H1 (cell line): ENCODE data around the gene CEP135. TPM values are rescaled to one million over a fixed set of nuclear protein-coding genes. Genes with fewer than 3 reads are reported as not detected.

Source experiments
- CTCF ChIA-PET: fragments of 300-600 bp; sonication (Branson Sonifier 250); formaldehyde crosslinking; loops from one replicate; lab custom pipeline; 2021; ENCODE audit not compliant: partially characterized antibody; lab: Charles Lee
- POLR2A ChIA-PET: fragments of 300-600 bp; sonication (Branson Sonifier 250); formaldehyde crosslinking; loops from one replicate; lab custom pipeline; 2021; ENCODE audit warnings: inconsistent platforms; ENCODE audit not compliant: partially characterized antibody; lab: Charles Lee
- DNase-seq, 2 experiments: peaks; one replicate each; pipeline versions ENCODE4 v3.0.0 to v3.0.0-alpha.2; 2010 to 2022; ENCODE audit warnings: low spot score in 2 of 2, low read depth in 1 of 2, mixed read lengths in 1 of 2
- FAIRE-seq: peaks from 2 replicates; lab custom pipeline; 2011; peaks lifted over from hg19 to GRCh38; lab: Jason Lieb, UNC
- H2AFZ ChIP-seq: 2 replicates; pipeline ENCODE4 v1.8.1; 2012; ENCODE audit warnings: low read length, inconsistent platforms
- H2AK5ac ChIP-seq: 2 replicates; pipeline ENCODE4 v1.6.1; 2013; ENCODE audit warnings: low read depth, low read length
- H2BK120ac ChIP-seq: replicated peaks from 2 replicates; pipeline ENCODE3; 2013; ENCODE audit warnings: low read depth, low read length, inconsistent platforms
- H2BK12ac ChIP-seq: 2 replicates; pipeline ENCODE4 v1.6.1; 2013; ENCODE audit warnings: low read depth, low read length
- H2BK15ac ChIP-seq: 2 replicates; pipeline ENCODE4 v1.6.1; 2013; ENCODE audit warnings: low read length
- H2BK20ac ChIP-seq: 2 replicates; pipeline ENCODE4 v1.6.1; 2013; ENCODE audit warnings: low read length
- H2BK5ac ChIP-seq: 2 replicates; pipeline ENCODE4 v1.6.1; 2013; ENCODE audit warnings: low read depth, low read length
- H3K14ac ChIP-seq: 2 replicates; pipeline ENCODE4 v1.6.1; 2013; ENCODE audit warnings: inconsistent platforms; ENCODE audit not compliant: insufficient read length
- H3K18ac ChIP-seq: 2 replicates; pipeline ENCODE4 v1.6.1; 2013; ENCODE audit warnings: low read length; ENCODE audit errors: extremely low read depth
- H3K23ac ChIP-seq: 2 replicates; pipeline ENCODE4 v1.6.1; 2013; ENCODE audit warnings: inconsistent platforms; ENCODE audit not compliant: insufficient read length
- H3K23me2 ChIP-seq: 2 replicates; pipeline ENCODE4 v1.6.1; 2013; ENCODE audit warnings: low read depth, low read length
- H3K27ac ChIP-seq: 2 replicates; pipeline ENCODE4 v1.6.1; 2011; ENCODE audit warnings: low read depth, low read length, inconsistent platforms
- H3K27me3 ChIP-seq, 4 experiments: replicated peaks in 1 of 4; 1 replicate in 1 of 4; 2 replicates in 3 of 4; pipeline versions ENCODE4 v1.6.1 to v1.8.1; 2011 to 2013; ENCODE audit warnings: low read length in 3 of 4, mild to moderate bottlenecking in 3 of 4, inconsistent platforms in 2 of 4, mixed read lengths in 2 of 4, moderate library complexity in 1 of 4; ENCODE audit not compliant: control insufficient read depth in 3 of 4, insufficient read depth in 3 of 4; ENCODE audit errors: extremely low read depth in 1 of 4
- H3K36me3 ChIP-seq, 4 experiments: 2 replicates each; pipeline versions ENCODE4 v1.6.1 to v1.8.1; 2011 to 2013; ENCODE audit warnings: mild to moderate bottlenecking in 4 of 4, low read length in 3 of 4, moderate library complexity in 2 of 4, control low read depth in 1 of 4, inconsistent platforms in 1 of 4; ENCODE audit not compliant: insufficient read depth in 4 of 4, control insufficient read depth in 2 of 4
- H3K4ac ChIP-seq: replicated peaks from 2 replicates; pipeline ENCODE3; 2013; ENCODE audit warnings: low read length, low read depth, mixed read lengths, inconsistent platforms; ENCODE audit not compliant: insufficient read length
- H3K4me1 ChIP-seq, 4 experiments: replicated peaks in 1 of 4; 1 replicate in 1 of 4; 2 replicates in 3 of 4; pipeline versions ENCODE4 v1.6.1 to v1.8.1; 2011 to 2013; ENCODE audit warnings: low read length in 3 of 4, inconsistent platforms in 2 of 4, mixed read lengths in 1 of 4; ENCODE audit not compliant: insufficient read depth in 4 of 4, control insufficient read depth in 3 of 4
- H3K4me2 ChIP-seq, 2 experiments: 2 replicates each; pipeline versions ENCODE4 v1.6.1 to v1.8.1; 2011 to 2013; ENCODE audit warnings: low read depth in 2 of 2, low read length in 2 of 2, control low read depth in 1 of 2, inconsistent platforms in 1 of 2, mild to moderate bottlenecking in 1 of 2; ENCODE audit not compliant: insufficient read depth in 1 of 2
- H3K4me3 ChIP-seq, 4 experiments: fragments of 200-600, 300-600 bp in 1 of 4; sonication (generic), shearing (Covaris generic), sonication (Bioruptor Twin) in 1 of 4; 2 replicates each; pipeline versions ENCODE4 v1.5.1 to v1.8.1; 2011 to 2016; ENCODE audit warnings: low read length in 4 of 4, low read depth in 3 of 4, control low read depth in 2 of 4, inconsistent platforms in 2 of 4, mild to moderate bottlenecking in 2 of 4, mixed read lengths in 1 of 4, moderate library complexity in 1 of 4; ENCODE audit not compliant: insufficient read depth in 2 of 4; ENCODE audit errors: extremely low read depth in 1 of 4
- H3K56ac ChIP-seq: replicated peaks from 2 replicates; pipeline ENCODE3; 2013; ENCODE audit warnings: low read depth, mild to moderate bottlenecking, mixed read lengths, low read length, inconsistent platforms; ENCODE audit not compliant: insufficient read length
- H3K79me1 ChIP-seq: 2 replicates; pipeline ENCODE4 v1.6.1; 2013; ENCODE audit warnings: low read depth, low read length, control low read depth
- H3K79me2 ChIP-seq, 2 experiments: 2 replicates each; pipeline versions ENCODE4 v1.6.1 to v1.8.1; 2012 to 2013; ENCODE audit warnings: low read length in 2 of 2, mild to moderate bottlenecking in 2 of 2, inconsistent platforms in 1 of 2; ENCODE audit not compliant: insufficient read depth in 2 of 2, control insufficient read depth in 1 of 2
- H3K9ac ChIP-seq, 4 experiments: replicated peaks in 1 of 4; 1 replicate in 1 of 4; 2 replicates in 3 of 4; pipeline versions ENCODE4 v1.6.1 to v1.8.1; 2011 to 2013; ENCODE audit warnings: low read depth in 3 of 4, low read length in 3 of 4, control low read depth in 2 of 4, mild to moderate bottlenecking in 2 of 4, moderate library complexity in 2 of 4, inconsistent platforms in 1 of 4; ENCODE audit errors: extremely low read depth in 1 of 4
- H3K9me3 ChIP-seq, 2 experiments: 2 replicates each; pipeline versions ENCODE4 v1.6.1 to v1.8.1; 2012 to 2013; ENCODE audit warnings: mild to moderate bottlenecking in 2 of 2, moderate library complexity in 2 of 2, control low read depth in 1 of 2, inconsistent platforms in 1 of 2, low read depth in 1 of 2, low read length in 1 of 2, mixed read lengths in 1 of 2; ENCODE audit not compliant: insufficient read depth in 2 of 2
- H4K20me1 ChIP-seq, 2 experiments: replicated peaks in 1 of 2; 2 replicates each; pipeline versions ENCODE3 to v1.8.1; 2011 to 2013; ENCODE audit warnings: inconsistent platforms in 2 of 2, low read length in 2 of 2, mild to moderate bottlenecking in 1 of 2; ENCODE audit not compliant: insufficient read depth in 2 of 2, control insufficient read depth in 1 of 2
- H4K5ac ChIP-seq: 2 replicates; pipeline ENCODE4 v1.6.1; 2013; ENCODE audit warnings: low read length, low read depth, mixed read lengths, inconsistent platforms; ENCODE audit not compliant: insufficient read length
- H4K8ac ChIP-seq: 2 replicates; pipeline ENCODE4 v1.8.0; 2013; ENCODE audit warnings: mild to moderate bottlenecking, moderate library complexity, low read length, inconsistent platforms; ENCODE audit not compliant: insufficient read depth; ENCODE audit errors: extremely low read depth
- H4K91ac ChIP-seq: replicated peaks from 2 replicates; pipeline ENCODE3; 2013; ENCODE audit warnings: low read length, mixed read lengths, inconsistent platforms; ENCODE audit not compliant: insufficient read length
- CREB1 ChIP-seq: IDR thresholded peaks from 2 replicates; pipeline ENCODE4 v1.6.1; 2012; ENCODE audit warnings: inconsistent platforms
- CTBP2 ChIP-seq: IDR thresholded peaks from 2 replicates; pipeline ENCODE4 v1.7.0; 2011; ENCODE audit warnings: borderline replicate concordance, mild to moderate bottlenecking, moderate library complexity, mixed read lengths, low read length; ENCODE audit not compliant: insufficient read depth, insufficient read length
- JUND ChIP-seq: IDR thresholded peaks from 2 replicates; pipeline ENCODE4 v1.6.1; 2011; ENCODE audit warnings: mild to moderate bottlenecking, improper control_type of control experiment, low read length
- PHF8 ChIP-seq: fragments of 200-600 bp; sonication (generic); conservative IDR thresholded peaks from 2 replicates; pipeline ENCODE4 v1.7.1; 2012; ENCODE audit warnings: low read depth, mild to moderate bottlenecking, inconsistent platforms, low read length, moderate library complexity
- POLR2A ChIP-seq, 2 experiments: IDR thresholded peaks; 1 replicate in 1 of 2; 2 replicates in 1 of 2; pipeline ENCODE4 v1.6.1; 2011; ENCODE audit warnings: low read depth in 2 of 2, low read length in 2 of 2, mild to moderate bottlenecking in 2 of 2; ENCODE audit errors: control extremely low read depth in 1 of 2
- POLR2AphosphoS5 ChIP-seq: IDR thresholded peaks from 2 replicates; pipeline ENCODE4 v1.6.1; 2011; ENCODE audit warnings: low read depth, low read length
- SIRT6 ChIP-seq: IDR thresholded peaks from one replicate; pipeline ENCODE4 v1.7.1; 2012; ENCODE audit warnings: low read length, inconsistent platforms
- WGBS, 2 experiments: shearing (Covaris generic) in 1 of 2; methylation state at CpG; one replicate each; pipeline versions ENCODE4 v1.1.6 to v1.1.7; 2013 to 2015; ENCODE audit warnings: low lambda C conversion rate in 2 of 2, mixed read lengths in 2 of 2, inconsistent platforms in 1 of 2, low coverage in 1 of 2, missing lambda C conversion rate in 1 of 2; ENCODE audit not compliant: insufficient replicate concordance in 2 of 2, insufficient coverage in 1 of 2, insufficient read length in 1 of 2; ENCODE audit errors: extremely low coverage in 1 of 2, missing lambda C conversion rate in 1 of 2; 5-methylcytosine and 5-hydroxymethylcytosine counted together
- polyA plus RNA-seq, 7 experiments: library from polyadenylated mRNA; depleted of rRNA in 3 of 7; stranded (reverse) in 5 of 7; unstranded in 2 of 7; fragments of >200 nt in 5 of 7; fragments of 200-250 nt in 2 of 7; gene quantifications; 1 replicate in 5 of 7; 2 replicates in 1 of 7; 4 replicates in 1 of 7; pipeline versions ENCODE4 v1.2.1 to v1.2.3, GENCODE V29; 2011 to 2013; ENCODE audit warnings: missing spikeins in 2 of 7, mixed read lengths in 2 of 7
- total RNA-seq: library from RNA; stranded (reverse); fragmentation: NEBNext Ultra II Directional; extraction: Animal tissue kit (Norgen Biotek cat#: 25700); gene quantifications from 2 replicates; pipeline ENCODE4 v1.2.1, GENCODE V29; 2021
- TF ChIP-seq, protein P1 (sequence below): IDR thresholded peaks from 2 replicates; pipeline ENCODE4 v1.6.1; 2012; ENCODE audit warnings: inconsistent platforms

CEP135 gene
- total and polyA plus RNA-seq, 2 of the 8 experiments (the other 6 are each of a cell fraction or from before 2014, with no cell fraction given) = 2.7 to 14.5 TPM

DNA sequence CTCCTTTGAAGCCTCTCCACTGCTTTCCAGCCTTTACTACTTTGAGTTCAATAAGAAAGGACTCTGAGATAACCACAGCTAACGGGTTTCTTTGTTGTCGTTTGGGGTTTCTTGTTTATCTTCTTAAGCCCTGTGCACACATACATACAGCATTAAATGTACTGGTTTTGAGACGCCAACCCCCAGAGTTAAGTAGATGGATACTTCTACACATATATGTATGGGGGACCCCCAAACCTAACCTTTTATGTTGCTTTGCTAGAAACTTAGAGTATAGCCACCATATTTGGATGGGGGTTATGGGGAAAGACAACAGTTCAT is 697 bp downstream of the CEP135 start:
- peak overlapping the region; percentile 38 for H2BK120ac ChIP-seq
- H2BK15ac ChIP-seq = no peak overlapping the region
- H3K14ac ChIP-seq = no peak overlapping the region
- WGBS, 2 experiments = 7% methylated on average over 3 of the region's 3 CpGs; no CpG with 5 or more reads in 1 of the 2 experiments
- POLR2A ChIA-PET = interaction anchor here (0.6 to 2.0 kb wide), 13 partner anchors 9 to 437 kb away, joined by 3 to 5 read pairs (median 3); partner anchors contain the start of gene AASDH
- peak overlapping the region; percentile 40 to 64 for H3K4me2 ChIP-seq
- peaks cover 0 to 7% (median 3%) of the 10 kb centered on the region in 4 experiments; a peak in 3 of 8 replicates for H3K36me3 ChIP-seq
- CTCF ChIA-PET = interaction anchor here (0.5 to 1.8 kb wide), 15 partner anchors 8 to 340 kb away, joined by 3 to 18 read pairs (median 3); no protein-coding TSS in a partner anchor
- H3K79me2 ChIP-seq = peaks cover 0 to 20% of the 10 kb centered on the region in 2 experiments; a peak in 2 of 4 replicates
- H3K9me3 ChIP-seq = no peaks in the 10 kb centered on the region
- peaks cover 2% of the 10 kb centered on the region; the same call in 1 of the 2 replicates for H3K23me2 ChIP-seq
- H3K18ac ChIP-seq = no peak overlapping the region
- peak overlapping the region; percentile 81 for H3K27ac ChIP-seq
- peak overlapping the region; percentile 96 for H2AFZ ChIP-seq
- H4K8ac ChIP-seq = no peak overlapping the region
- H2AK5ac ChIP-seq = no peak overlapping the region
- peak overlapping the region; percentile 65 to 89 (median 76) for H3K9ac ChIP-seq
- peak overlapping the region; percentile 75 for H3K56ac ChIP-seq
- no peak for FAIRE-seq
- H3K27me3 ChIP-seq = no peaks in the 10 kb centered on the region
- TF ChIP-seq, protein P1, sequence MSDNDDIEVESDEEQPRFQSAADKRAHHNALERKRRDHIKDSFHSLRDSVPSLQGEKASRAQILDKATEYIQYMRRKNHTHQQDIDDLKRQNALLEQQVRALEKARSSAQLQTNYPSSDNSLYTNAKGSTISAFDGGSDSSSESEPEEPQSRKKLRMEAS = no peak
- no peak for TF ChIP-seq CTBP2
- no peak for TF ChIP-seq PHF8
- no peak for TF ChIP-seq POLR2AphosphoS5
- TF ChIP-seq JUND = no peak
- no peak for TF ChIP-seq CREB1
- no peak for TF ChIP-seq SIRT6
- TF ChIP-seq POLR2A (IDR thresholded peaks at IDR 0.05; ENCODE audit: control extremely low read depth in 1 of 2, low read depth in 2 of 2, low read length in 2 of 2) = no peak
- H2BK5ac ChIP-seq = peak overlapping the region; percentile 96; the same call in 1 of the 2 replicates
- H3K4ac ChIP-seq = no peak overlapping the region
- H3K4me1 ChIP-seq = peaks cover 0 to 2% (median under 1%) of the 10 kb centered on the region in 4 experiments; a peak in 4 of 7 replicates
- H3K79me1 ChIP-seq = no peaks in the 10 kb centered on the region
- no peak overlapping the region for H2BK12ac ChIP-seq
- no peak for DNase-seq
- no peak overlapping the region for H2BK20ac ChIP-seq
- H4K5ac ChIP-seq = peak overlapping the region; percentile 16
- peak overlapping the region; percentile 80 to 84 (median 82) for H3K4me3 ChIP-seq
- H4K20me1 ChIP-seq = no peaks in the 10 kb centered on the region
- H4K91ac ChIP-seq = no peak overlapping the region
- H3K23ac ChIP-seq = no peak overlapping the region
